Cortex of kidney (tissue), 1 donor: Measurements from ENCODE around the gene UVRAG.

Experiments used
- DNase-seq: peaks from one replicate; lab custom pipeline; 2025; lab: John Stamatoyannopoulos, UW

The UVRAG gene

GRCh38 chr11:75784085-75784478 lies 30.9 kb upstream of the UVRAG start:
- DNase-seq, result no peak

DNA sequence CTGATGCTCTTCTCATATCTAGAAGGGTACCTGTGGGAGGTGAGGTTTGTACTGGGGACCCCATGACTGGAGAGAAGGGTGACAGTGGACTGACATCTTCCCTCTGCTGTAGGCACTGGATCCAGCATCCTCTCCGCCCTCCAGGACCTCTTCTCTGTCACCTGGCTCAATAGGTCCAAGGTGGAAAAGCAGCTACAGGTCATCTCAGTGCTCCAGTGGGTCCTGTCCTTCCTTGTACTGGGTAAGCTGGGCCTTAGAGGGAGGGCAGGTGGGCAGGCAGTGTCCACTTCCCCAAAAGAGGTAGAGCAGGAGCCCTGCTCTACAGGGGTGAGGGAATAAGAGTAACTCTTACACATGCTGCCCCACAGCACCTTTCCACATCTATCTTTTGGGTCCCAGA lies 30.5 kb upstream of the UVRAG start:
- DNase-seq, result no peak

DNA sequence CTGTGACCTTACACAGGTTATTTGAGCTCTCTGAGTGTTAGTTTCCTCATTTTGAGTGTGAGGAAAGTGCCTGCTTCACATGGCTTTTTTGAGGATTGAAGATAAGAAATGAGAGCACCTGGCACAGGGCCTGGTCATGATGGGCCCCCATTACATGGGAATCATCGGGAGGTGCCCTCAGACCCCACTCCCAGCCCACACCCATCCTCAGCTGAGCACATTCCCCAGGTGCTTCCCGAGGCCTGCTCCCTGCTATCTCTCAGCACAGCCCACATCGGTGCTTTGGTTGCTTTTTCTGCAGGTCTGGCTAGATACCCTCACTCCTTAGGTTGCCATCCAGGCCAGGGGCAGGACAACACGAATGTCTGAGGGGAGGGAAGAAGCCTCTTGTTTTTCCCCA lies 29.8 kb upstream of the UVRAG start:
- no peak for DNase-seq

DNA sequence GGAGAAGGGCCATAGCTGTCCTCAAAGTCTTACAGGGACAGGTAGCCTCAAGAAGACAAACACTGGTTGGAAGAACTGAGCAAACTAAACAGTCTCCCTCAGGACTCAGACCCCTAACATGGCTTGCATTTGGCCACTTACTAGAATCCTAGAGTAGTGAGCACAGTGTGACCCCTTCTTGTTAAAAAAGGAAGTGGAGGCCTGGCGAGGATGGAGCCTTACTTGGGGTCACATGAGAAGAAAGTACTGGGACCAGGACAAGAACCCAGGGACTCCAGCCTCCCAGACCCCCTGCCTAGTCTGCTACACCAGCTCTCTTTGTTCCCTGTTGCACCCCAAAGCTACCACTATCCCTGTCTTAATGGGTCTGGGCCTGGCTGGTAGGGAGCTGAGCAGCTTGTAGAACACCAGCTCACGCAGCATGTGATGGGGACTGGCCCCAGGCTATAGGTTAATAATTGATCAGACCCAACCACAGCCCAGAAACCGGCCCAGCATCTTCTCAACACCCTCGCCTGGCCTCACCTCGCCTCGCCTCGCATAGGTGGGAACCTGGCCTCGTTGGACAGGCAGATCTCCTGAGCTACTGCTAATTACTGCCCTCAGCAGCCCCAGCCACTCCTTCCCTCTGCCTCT lies 28.8 kb upstream of the UVRAG start:
- no peak for DNase-seq

GRCh38 chr11:75789521-75789920 lies 25.5 kb upstream of the UVRAG start:
- no peak for DNase-seq

- no peak for DNase-seq
Observed at GRCh38 chr11:75790986-75791385, 24.0 kb upstream of the UVRAG start.

DNA sequence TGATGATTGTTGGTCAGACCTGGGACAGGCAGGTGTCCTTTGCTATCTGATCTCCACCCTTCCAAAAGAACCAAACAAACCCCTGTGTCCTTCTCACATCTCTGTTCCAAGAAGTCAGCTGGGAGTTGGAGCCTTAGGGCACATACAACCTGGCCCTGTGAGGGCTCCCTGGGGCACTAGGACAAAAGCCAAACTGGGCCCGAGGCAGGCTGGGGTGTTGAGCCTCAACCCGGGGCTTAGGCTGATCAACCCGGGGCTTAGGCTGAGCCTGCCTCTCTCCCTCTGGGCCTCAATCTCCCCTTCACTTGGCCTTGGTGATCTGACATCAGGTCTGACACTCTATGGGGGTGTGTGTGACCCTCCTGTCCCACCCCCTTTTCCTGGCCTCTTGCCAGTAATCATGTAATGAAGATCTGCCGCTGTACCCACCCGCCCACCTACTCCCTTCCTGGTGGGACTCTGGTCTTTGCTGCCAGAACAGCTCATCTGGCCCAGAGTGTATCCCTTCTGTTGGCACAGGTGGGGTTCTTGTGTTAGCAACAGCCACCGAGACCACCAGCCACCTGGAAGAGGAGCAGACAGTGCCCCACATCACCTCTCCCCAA lies 22.8 kb upstream of the UVRAG start:
- no peak for DNase-seq

DNA sequence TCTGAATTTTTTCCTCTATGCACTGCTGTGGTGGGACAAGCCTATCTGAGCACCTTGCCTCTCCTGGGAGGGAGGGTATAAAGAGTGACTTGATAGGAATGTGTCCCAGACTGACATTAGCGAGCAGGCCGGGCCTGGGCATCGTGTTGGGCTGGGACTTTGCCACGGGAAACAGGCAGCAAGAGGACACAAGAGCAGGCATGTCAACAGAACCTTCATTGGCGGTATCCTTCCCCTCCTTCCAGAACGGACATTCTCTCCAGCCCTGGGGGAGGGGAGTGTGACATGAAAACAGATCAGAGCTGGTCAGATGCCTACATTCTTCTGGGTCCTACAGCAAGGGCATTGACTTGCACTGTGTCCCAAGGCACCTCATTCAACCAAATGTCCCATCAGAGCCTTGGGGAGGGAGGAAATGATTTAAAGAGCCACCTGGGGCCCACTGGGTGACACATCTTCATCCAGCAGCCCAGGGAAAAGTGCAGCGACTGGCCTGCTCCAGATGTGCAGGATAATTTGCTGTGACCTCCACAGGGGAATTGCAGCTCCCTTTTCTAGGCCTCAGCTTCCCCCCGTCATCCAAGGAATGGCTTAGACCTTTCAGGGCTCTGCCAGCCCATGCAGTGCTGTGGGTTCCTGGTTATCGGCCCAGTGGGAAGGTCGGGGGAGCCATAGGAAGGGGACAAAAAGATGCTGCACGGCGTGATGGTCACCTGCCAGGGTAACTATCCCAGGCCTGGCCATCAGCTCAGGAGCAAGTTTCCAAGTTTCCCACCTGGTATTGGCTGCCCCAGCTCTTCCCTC lies 21.8 kb upstream of the UVRAG start:
- DNase-seq, result no peak

- no peak for DNase-seq
Observed at GRCh38 chr11:75793966-75794365, 21.0 kb upstream of the UVRAG start.

DNA sequence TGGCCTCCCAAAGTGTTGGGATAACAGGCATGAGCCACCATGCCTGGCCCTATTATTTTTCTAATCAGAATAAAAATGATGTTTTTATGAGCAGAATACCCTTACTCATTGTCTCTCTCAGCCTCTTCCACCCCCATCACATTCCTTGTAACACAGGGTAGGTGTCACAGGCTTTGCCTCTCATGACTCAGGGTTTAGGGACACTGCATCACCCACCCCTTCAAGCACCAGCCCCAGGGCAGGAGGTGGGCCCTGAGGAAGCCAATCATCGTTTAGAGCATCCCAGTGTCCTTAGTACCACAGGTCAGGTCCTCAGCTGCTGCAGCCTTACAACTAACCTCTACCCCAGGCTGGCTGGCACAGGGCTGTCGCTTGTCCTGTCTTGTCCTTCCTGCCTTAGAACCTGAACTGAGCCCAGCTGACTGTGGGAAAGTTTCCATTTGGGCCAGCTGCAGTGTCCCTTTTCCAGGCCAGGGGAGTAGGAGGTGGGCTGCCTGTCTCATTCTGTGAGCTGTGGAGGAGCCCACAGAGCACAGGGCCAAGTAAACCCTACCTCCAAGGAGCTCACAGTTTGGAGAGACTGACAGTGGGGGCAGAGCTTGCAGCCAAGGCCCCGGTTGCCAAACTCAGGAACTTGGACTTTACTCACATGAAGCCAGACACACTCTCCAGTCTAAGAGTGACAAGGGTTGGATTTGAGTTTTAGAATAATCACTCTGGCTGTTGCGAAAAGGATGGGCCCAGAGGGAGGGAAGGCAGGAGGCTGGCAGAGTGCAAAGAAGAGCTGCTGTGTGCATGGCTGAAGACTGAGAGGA lies 19.5 kb upstream of the UVRAG start:
- no peak for DNase-seq

- no peak for DNase-seq
Observed at GRCh38 chr11:75796091-75796435, 18.9 kb upstream of the UVRAG start.

- no peak for DNase-seq
Observed at GRCh38 chr11:75797116-75797515, 17.9 kb upstream of the UVRAG start.

DNA sequence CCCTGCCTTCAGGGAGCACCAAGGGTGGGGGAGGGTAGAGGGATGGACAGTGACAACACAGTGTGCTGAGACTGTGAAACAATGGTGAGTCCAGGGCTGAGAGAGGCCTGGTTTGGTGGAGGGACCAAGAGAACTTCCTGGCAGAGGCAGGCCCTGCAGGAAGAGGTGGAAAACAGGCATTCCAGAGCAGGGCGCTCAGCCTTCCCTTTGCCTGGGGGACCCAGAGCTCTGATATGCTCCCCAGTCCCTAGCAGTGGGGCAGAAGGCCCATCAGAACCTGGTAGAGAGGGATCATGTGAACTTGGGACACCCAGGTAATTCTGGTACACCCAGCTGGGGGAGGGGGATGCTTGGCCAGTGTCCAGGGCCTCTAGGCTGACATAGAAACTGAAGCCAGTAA lies 17.2 kb upstream of the UVRAG start:
- no peak for DNase-seq

- DNase-seq, result no peak
Observed at GRCh38 chr11:75800136-75800675, 14.8 kb upstream of the UVRAG start.

GRCh38 chr11:75800728-75801361 lies 14.2 kb upstream of the UVRAG start:
- DNase-seq, result no peak

DNA sequence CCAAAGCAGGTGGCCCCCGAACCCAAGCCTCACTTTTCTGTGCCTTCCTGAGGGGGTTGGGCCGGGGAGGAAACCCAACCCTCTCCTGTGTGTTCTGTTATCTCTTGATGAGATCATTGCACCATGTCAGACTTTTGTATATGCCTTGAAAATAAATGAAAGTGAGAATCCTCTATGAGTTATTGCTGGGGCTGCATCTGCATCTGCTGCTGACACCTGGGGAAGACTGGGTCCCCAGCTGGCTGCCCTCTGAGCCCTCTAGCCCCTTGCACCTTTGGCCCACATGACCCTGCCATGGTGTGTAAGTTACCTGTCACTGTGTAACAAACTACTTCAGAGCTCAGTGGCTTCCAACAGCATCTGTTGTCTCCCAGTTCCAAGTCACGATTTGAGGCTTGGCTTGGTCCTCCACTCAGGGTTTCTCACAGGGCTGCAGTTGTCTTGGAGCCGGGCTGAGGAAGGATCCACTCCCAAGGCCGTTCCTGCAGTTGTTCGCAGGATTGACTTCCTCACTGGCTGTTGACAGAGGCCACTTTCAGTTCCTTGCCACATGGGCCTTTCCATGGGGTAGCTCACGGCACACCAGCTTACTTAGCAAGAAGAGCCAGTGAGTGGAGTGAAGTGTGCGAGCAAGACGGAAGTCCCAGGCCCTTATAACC lies 13.5 kb upstream of the UVRAG start:
- no peak for DNase-seq

DNA sequence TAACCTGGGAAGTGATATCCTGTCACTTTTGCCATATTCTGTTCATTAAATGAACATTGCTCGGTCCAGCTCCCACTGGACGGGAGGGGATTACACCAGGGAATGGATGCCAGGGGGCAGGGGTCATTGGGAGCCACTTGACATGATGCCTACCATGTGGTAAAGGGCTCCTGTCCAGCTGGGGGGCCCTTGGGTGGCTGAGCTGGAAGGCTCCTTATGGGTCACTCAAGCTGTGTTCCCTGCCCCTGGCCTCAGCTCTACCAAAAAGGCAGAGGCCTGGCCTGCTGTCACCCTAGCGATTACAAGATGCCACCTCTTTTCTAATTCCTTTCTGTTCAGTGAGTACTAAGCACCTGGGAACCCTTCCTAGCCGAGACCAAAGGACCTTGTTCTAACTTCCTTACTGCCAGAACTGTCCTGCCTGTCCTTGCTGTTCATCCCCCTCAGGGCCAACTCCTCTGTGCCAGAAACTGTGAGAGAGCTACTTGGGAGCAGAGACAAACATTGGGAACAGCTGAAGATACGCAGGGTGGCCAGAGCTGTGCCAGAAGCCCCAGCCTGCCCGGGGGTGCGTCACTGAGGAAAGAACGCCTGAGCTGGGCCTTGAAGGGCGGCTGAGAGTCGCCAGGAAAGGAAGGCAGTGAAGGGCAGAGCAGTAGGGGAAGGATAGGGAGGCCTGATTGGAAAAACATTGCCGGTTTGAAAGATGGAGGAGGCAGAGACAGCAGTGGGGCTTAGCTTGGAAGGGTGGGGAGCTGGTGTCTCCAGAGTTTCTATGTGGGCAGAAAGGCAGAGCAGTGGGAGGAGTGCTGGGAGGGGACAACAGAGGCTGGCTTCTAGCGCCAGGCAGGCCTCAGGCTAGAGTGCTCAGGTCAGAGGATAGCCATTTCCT lies 12.7 kb upstream of the UVRAG start:
- DNase-seq, result no peak

- DNase-seq, result no peak
Observed at GRCh38 chr11:75802913-75803820, 11.8 kb upstream of the UVRAG start.

DNA sequence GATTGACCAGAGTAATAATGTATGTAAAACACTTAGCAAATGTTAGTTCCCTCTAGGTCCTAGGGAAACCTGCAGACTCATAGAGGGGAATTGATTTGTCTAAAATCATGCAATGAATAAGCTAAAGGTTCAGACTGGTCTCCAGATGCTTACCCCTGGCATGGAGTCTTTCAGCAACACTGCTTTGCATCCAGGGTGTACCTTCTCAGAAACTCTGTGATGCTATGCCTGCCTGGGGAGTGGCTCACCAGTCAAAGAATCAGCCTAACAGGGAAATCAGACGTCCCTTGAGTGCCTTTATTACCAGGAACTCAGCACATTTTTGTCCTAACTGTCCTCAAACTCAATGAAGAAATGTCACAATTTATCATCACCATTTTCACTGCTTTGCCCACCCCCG lies 5.9 kb upstream of the UVRAG start:
- DNase-seq, result no peak
